Cardiac fibroblast (primary cell): ENCODE data around the gene GCNA.
"Not testable (repeated sequence)": the region's sequence is repeated elsewhere in the genome, so short reads cannot be mapped to it uniquely, and the experiment has no call there.

ENCODE experiments used
- DNase-seq, 2 donors: peaks; one replicate each; pipeline versions ENCODE4 v3.0.0 to v3.0.0-alpha.2; 2010; ENCODE audit warnings: low read depth in 2 of 2
- H3K4me3 ChIP-seq, 2 donors: replicated peaks in 1 of 2; 1 replicate in 1 of 2; 2 replicates in 1 of 2; pipeline ENCODE4 v1.5.1; 2011; ENCODE audit warnings: low read depth in 2 of 2, low read length in 2 of 2, mild to moderate bottlenecking in 2 of 2, moderate library complexity in 1 of 2
- TF ChIP-seq, protein P1 (sequence below): IDR thresholded peaks from one replicate; pipeline ENCODE4 v1.5.1; 2011; ENCODE audit warnings: low read depth, mild to moderate bottlenecking, low read length, inconsistent platforms

Gene GCNA

DNA sequence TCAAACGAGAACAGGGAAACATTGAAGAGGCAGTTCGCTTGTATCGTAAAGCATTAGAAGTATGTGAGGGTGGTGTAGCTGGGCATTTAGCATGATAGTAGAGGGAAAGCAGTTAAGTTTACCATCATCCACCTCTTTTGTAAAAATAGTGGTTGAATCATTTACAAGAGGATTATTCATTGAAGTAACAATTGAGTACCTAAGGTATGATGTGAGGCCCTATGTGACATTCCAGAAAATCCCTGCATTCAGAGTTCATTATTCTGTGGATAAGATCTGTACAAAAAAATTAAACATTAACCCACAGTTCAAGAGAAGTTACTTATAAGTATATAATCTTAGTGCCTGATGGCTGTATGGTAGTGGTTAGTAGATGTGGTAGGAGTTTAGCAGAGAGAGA, 22.2 kb upstream of the GCNA start:
- no peak for DNase-seq
- TF ChIP-seq, protein P1, sequence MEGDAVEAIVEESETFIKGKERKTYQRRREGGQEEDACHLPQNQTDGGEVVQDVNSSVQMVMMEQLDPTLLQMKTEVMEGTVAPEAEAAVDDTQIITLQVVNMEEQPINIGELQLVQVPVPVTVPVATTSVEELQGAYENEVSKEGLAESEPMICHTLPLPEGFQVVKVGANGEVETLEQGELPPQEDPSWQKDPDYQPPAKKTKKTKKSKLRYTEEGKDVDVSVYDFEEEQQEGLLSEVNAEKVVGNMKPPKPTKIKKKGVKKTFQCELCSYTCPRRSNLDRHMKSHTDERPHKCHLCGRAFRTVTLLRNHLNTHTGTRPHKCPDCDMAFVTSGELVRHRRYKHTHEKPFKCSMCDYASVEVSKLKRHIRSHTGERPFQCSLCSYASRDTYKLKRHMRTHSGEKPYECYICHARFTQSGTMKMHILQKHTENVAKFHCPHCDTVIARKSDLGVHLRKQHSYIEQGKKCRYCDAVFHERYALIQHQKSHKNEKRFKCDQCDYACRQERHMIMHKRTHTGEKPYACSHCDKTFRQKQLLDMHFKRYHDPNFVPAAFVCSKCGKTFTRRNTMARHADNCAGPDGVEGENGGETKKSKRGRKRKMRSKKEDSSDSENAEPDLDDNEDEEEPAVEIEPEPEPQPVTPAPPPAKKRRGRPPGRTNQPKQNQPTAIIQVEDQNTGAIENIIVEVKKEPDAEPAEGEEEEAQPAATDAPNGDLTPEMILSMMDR = no peak
- no peak overlapping the region for H3K4me3 ChIP-seq

DNA sequence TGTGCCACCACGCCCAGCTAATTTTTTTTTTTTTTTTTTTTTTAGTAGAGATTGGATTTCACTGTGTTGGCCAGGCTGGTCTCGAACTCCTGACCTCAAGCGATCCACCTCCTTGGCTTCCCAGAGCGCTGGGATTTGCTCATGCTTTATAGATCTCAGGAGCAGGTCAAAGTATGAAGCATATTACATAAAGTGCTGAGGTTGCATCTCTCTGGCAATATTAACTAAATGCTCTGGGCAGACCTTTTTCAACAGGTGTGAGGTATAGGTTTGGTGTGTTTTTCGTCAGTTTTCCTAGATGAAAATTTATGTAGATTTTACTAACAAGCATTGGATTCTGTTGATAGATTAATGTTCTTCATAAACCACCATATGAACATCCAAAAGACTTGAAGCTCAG, 19.3 kb upstream of the GCNA start:
- TF ChIP-seq, protein P1 = no peak
- DNase-seq = no peak
- H3K4me3 ChIP-seq = no peak overlapping the region

DNA sequence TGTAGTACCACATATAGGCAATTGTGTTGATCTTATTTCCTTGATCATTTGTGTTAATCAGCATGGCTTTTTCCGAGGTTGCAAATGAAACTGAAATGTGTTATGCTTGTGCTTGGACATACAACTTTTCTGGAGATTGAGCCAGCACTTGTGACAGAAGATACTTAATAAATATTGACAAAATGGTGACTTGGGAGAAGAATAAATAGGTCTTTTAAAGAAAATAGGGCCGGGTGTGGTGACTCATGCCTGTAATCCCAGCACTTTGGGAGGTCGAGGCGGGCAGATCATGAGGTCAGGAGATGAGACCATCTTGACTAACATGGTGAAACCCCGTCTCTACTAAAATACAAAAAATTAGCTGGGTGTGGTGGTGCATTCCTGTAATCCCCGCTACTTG, 18.5 kb upstream of the GCNA start:
- H3K4me3 ChIP-seq, DNase-seq: not testable (repeated sequence)

DNA sequence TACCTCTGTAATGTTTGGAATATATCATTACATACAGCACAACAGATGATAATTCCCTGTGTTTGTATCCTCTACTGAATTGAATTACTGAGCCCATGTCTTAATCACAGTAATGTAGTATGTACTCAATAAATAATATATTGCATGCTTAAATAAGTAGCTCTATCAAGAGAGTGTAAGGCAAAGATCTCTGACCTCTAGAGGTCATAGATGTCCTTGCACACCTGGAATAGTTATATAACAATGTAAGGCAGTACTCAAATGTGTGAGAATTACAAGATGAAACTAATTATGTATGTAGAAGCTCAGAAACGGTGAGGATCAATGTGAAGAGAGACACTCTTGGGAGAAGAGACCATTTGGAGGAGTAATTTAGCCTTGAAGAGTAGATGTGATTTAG, 14.3 kb upstream of the GCNA start:
- TF ChIP-seq, protein P1 = no peak
- DNase-seq = no peak
- H3K4me3 ChIP-seq = no peak overlapping the region

DNA sequence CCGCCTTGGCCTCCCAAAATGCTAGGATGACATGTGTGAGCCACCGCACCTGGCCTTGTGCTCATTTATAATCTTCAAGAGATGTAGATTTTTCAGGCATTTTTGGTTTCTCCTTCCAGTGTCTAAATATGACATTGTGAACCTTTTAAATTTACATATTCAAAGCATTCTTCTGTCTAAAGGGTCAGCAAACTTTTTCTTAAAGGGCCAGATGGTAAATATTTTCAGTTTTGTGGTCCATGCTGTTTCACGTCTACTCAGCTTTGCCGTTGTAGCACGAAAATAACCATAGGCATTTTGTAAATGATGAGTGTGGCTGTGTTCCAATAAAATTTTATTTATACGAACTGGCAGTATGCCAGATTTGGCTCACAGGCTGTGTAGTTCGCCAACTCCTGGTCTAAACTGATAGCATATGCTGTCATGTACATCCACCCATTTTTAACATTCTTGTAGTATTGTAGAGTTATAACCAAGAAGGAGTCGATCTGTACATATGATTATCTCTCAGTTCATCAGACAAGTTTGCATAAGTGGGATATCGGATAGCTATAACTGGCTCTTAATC, 12.7 kb upstream of the GCNA start:
- peak in 1 of 2 donors; percentile 17 for DNase-seq
- no peak overlapping the region for H3K4me3 ChIP-seq
- TF ChIP-seq, protein P1 = no peak

DNA sequence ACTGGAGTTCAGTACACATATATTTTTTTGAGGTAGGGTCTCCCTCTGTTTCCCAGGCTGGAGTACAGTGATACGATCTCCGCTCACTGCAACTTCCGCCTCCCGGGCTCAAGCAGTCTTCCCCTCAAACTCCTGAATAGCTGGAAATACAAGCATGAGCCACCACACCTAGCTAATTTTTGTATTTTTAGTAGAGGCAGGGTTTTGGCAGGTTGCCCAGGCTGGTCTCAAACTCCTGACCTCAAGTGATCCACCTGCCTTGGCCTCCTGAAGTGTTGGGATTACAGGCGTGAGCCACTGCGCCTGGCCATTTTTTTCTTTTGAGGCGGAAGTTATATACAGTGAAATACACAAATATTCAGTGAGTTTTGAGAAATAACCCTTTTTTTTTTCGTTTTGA, 6.8 kb upstream of the GCNA start:
- H3K4me3 ChIP-seq, DNase-seq: not testable (repeated sequence)

DNA sequence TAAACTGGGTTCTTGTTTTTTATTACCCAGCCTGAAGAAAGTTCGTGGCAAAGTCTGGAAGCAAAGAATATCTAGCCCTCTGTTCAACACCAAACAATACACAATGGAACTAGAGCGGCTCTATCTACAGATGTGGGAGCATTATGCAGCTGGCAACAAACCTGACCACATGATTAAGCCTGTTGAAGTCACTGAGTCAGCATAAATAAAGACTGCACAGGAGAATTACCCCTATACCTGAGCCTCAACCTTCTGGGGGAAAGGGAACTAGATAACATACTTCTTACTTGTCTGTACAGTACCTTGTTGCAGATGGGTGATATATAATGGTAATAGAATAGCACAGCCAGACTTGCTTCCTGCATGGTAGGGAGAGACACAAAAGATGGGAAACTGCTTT, 4.6 kb upstream of the GCNA start:
- no peak overlapping the region for H3K4me3 ChIP-seq
- TF ChIP-seq, protein P1 = no peak
- no peak for DNase-seq

DNA sequence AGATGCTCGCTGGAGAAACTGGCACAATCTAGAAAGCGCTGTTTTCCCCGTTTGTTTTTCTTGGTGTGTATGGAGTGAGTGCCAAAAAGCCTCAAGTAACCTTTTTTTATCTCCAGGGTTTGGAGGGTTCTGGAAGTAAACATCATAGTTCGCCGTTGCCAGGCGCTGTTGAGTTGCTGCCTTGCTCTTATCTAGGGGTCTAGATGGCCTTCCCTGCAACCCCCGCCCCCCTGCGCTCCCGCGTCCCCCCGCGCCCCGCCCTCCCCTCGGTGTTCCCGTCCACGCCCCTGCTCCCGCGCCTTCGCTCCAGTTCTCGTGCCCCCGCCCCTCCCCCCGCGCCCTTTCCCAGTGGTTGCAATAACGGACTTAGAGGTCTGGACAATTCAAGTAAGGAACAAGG, 555 bp upstream of the GCNA start:
- H3K4me3 ChIP-seq = no peak overlapping the region
- DNase-seq = no peak
- TF ChIP-seq, protein P1 = no peak
